DND-41 (cell line): ENCODE data around the gene MINDY4.

Experiments
- ATAC-seq: fragments of 200-7000 bp; cut with Tn5 transposase; 3 replicates; pipeline ENCODE4 v1.9.1; 2021; ENCODE audit warnings: low read depth; ENCODE audit not compliant: insufficient read depth
- DNase-seq: peaks from one replicate; pipeline ENCODE4 v3.0.0-alpha.2; 2020
- H2AFZ ChIP-seq: 2 replicates; pipeline ENCODE4 v1.6.0; 2012; ENCODE audit warnings: low read depth, low read length
- H3K27ac ChIP-seq: 2 replicates; pipeline ENCODE4 v1.5.1; 2012; ENCODE audit warnings: low read length, inconsistent platforms
- H3K27me3 ChIP-seq: fragments of 200-600 bp; sonication (generic); 2 replicates; pipeline ENCODE4 v1.6.0; 2012; ENCODE audit warnings: low read length, mild to moderate bottlenecking, inconsistent platforms; ENCODE audit not compliant: insufficient read depth, poor library complexity
- H3K36me3 ChIP-seq: 2 replicates; pipeline ENCODE4 v1.5.1; 2012; ENCODE audit warnings: low read length, inconsistent platforms; ENCODE audit not compliant: insufficient read depth
- H3K4me1 ChIP-seq: 2 replicates; pipeline ENCODE4 v1.5.1; 2012; ENCODE audit warnings: mild to moderate bottlenecking, low read length; ENCODE audit not compliant: insufficient read depth
- H3K4me2 ChIP-seq: 2 replicates; pipeline ENCODE4 v1.6.0; 2012; ENCODE audit warnings: mild to moderate bottlenecking, moderate library complexity, low read length, inconsistent platforms; ENCODE audit not compliant: insufficient read depth
- H3K4me3 ChIP-seq, 2 experiments: fragments of 200-600 bp in 1 of 2; shearing (Covaris generic) in 1 of 2; 2 replicates each; pipeline ENCODE4 v1.5.1; 2012 to 2016; ENCODE audit warnings: inconsistent platforms in 2 of 2, low read length in 2 of 2, mild to moderate bottlenecking in 2 of 2, low read depth in 1 of 2, moderate library complexity in 1 of 2
- H3K79me2 ChIP-seq: 2 replicates; pipeline ENCODE4 v1.6.0; 2012; ENCODE audit warnings: low read length, inconsistent platforms; ENCODE audit not compliant: insufficient read depth
- H3K9ac ChIP-seq: 2 replicates; pipeline ENCODE4 v1.6.0; 2012; ENCODE audit warnings: low read depth, mild to moderate bottlenecking, inconsistent platforms, low read length, moderate library complexity
- H3K9me3 ChIP-seq: 2 replicates; pipeline ENCODE4 v1.5.1; 2012; ENCODE audit warnings: low read length, moderate library complexity, mild to moderate bottlenecking, inconsistent platforms; ENCODE audit not compliant: insufficient read depth, severe bottlenecking
- H4K20me1 ChIP-seq: 2 replicates; pipeline ENCODE4 v1.6.0; 2012; ENCODE audit warnings: low read length; ENCODE audit not compliant: insufficient read depth
- EZH2 ChIP-seq: IDR thresholded peaks from 3 replicates; pipeline ENCODE4 v1.6.1; 2012; ENCODE audit warnings: borderline replicate concordance, low read depth, mild to moderate bottlenecking, moderate library complexity, low read length, inconsistent platforms; ENCODE audit not compliant: severe bottlenecking
- TF ChIP-seq, protein P1 (sequence below): IDR thresholded peaks from 2 replicates; pipeline ENCODE4 v1.5.1; 2012; ENCODE audit warnings: borderline replicate concordance, low read length, moderate library complexity, mild to moderate bottlenecking; ENCODE audit not compliant: poor library complexity, severe bottlenecking; ENCODE audit errors: extremely low read depth

MINDY4 gene

DNA sequence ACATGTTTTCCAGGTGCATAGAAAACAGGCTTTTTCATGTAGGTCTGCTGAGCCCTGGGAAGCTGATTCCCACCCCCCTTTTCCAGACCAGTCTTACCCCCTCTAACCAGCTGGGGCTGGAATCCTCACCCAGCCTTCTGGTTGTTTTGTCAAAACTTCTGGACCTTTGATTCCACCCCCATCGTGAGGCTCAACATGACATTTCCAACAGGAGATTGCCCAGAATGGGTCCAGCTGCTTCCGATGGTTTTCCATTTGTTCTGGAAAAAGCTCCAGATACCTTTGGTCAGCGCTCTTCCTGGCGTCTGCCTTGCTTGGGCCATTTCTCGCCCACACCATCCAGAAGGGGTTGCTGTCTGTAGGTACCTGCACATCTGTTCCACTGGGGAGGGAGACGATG, 41.5 kb downstream of the MINDY4 start:
- Histone ChIP-seq H3K4me1 (no peaks in the 10 kb centered on the region), H3K27ac (no peak overlapping the region), H3K9ac (no peak overlapping the region), H4K20me1 (0 out of 2 replicates have a peak, but pooled peaks cover 2% of the 10 kb centered on the region), H3K4me2 (no peak overlapping the region), H3K27me3 (no peaks in the 10 kb centered on the region), H3K4me3 (no peak overlapping the region), H3K9me3 (no peaks in the 10 kb centered on the region), H2AFZ (no peak overlapping the region), H3K36me3 (no peaks in the 10 kb centered on the region), H3K79me2 (no peaks in the 10 kb centered on the region)
- TF ChIP-seq, protein P1, sequence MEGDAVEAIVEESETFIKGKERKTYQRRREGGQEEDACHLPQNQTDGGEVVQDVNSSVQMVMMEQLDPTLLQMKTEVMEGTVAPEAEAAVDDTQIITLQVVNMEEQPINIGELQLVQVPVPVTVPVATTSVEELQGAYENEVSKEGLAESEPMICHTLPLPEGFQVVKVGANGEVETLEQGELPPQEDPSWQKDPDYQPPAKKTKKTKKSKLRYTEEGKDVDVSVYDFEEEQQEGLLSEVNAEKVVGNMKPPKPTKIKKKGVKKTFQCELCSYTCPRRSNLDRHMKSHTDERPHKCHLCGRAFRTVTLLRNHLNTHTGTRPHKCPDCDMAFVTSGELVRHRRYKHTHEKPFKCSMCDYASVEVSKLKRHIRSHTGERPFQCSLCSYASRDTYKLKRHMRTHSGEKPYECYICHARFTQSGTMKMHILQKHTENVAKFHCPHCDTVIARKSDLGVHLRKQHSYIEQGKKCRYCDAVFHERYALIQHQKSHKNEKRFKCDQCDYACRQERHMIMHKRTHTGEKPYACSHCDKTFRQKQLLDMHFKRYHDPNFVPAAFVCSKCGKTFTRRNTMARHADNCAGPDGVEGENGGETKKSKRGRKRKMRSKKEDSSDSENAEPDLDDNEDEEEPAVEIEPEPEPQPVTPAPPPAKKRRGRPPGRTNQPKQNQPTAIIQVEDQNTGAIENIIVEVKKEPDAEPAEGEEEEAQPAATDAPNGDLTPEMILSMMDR: no peak
- TF ChIP-seq EZH2: no peak
- ATAC-seq: no peak
- DNase-seq: no peak

DNA sequence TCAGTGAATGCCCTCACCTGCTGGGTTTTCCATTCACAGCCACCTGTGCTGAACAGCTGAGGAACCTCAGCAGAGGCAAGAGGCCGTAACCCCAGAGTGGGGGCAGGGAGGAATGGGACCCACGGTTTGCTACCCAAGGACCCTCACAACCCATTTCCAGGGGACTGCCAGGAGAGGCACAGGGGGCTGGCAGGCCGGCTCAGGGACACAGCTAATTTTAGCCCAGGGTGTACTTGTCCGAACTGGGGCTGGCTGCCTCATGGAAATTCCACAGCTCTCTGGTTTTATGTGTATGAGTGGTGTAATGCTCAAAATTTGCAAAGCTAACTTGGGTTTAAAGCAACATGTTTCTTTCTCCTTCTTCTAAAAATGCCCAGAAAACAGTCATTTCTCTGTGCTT, 42.2 kb downstream of the MINDY4 start:
- Histone ChIP-seq H3K27ac (no peak overlapping the region), H3K9ac (no peak overlapping the region), H3K79me2 (no peaks in the 10 kb centered on the region), H4K20me1 (0 out of 2 replicates have a peak, but pooled peaks cover 2% of the 10 kb centered on the region), H3K27me3 (no peaks in the 10 kb centered on the region), H3K9me3 (no peaks in the 10 kb centered on the region), H2AFZ (no peak overlapping the region), H3K4me1 (no peaks in the 10 kb centered on the region), H3K4me2 (no peak overlapping the region), H3K36me3 (no peaks in the 10 kb centered on the region), H3K4me3 (no peak overlapping the region)
- TF ChIP-seq, protein P1: no peak
- no peak for TF ChIP-seq EZH2
- ATAC-seq (no peak), DNase-seq (no peak)

DNA sequence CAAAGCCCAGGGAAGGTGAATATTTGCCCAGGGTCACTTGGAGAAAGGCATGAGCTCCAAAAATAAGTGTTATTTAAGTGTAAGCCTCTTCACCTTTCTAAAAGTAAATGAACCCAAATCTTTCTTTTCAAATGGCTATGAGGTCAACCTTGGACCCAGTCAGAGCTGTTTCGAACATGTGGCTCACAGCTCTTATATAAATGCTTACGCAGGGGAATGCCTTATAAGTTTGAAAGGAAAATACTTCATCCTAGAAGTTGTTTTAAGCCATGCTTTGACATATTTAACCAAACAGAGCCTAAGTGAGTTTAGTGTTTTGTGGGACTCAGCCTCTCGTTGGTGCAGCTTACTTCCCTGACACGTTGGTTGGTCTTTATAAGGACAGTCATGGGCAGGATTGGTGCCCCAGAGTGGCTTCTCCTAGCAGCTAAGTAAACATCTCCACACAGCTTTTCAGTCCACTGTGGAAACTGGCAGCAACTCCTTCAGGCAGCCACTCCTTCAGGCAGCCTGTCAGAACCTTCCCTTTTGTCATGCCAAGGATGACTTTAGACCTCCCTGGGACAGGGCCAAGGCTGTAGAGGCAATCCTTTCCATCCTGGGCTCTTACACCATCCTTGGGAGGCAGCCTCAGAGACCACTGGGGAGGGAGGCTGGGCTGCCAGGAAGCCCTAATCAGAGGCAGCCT, 43.6 kb downstream of the MINDY4 start:
- H3K79me2 ChIP-seq: no peaks in the 10 kb centered on the region
- no peak overlapping the region for H3K4me3 ChIP-seq
- TF ChIP-seq, protein P1: no peak
- TF ChIP-seq EZH2: no peak
- no peak overlapping the region for H3K4me2 ChIP-seq
- no peaks in the 10 kb centered on the region for H3K9me3 ChIP-seq
- 0 out of 2 replicates have a peak, but pooled peaks cover 2% of the 10 kb centered on the region for H4K20me1 ChIP-seq
- DNase-seq (no peak), ATAC-seq (no peak)
- no peak overlapping the region for H2AFZ ChIP-seq
- no peak overlapping the region for H3K9ac ChIP-seq
- no peaks in the 10 kb centered on the region for H3K27me3 ChIP-seq
- H3K27ac ChIP-seq: no peak overlapping the region
- H3K36me3 ChIP-seq: no peaks in the 10 kb centered on the region
- H3K4me1 ChIP-seq: no peaks in the 10 kb centered on the region
